PFSK-1 (cell line): ENCODE data around the gene TTC23L.

Experiments used
- FOXP2 ChIP-seq: optimal IDR thresholded peaks from 2 replicates; pipeline ENCODE3; 2011; ENCODE audit warnings: borderline replicate concordance, control low read depth, inconsistent platforms; ENCODE audit not compliant: insufficient read depth; ENCODE audit errors: extremely low read length, extremely low read depth
- POLR2AphosphoS5 ChIP-seq: IDR thresholded peaks from 2 replicates; pipeline ENCODE4 v1.6.1; 2012; ENCODE audit warnings: low read depth, mild to moderate bottlenecking, control low read depth, low read length, moderate library complexity
- REST ChIP-seq, 2 experiments: IDR thresholded peaks; 2 replicates each; pipeline versions ENCODE4 v1.6.1 to v1.8.0; 2011 to 2012; ENCODE audit warnings: low read depth in 2 of 2, low read length in 2 of 2, control low read depth in 1 of 2, inconsistent platforms in 1 of 2, mild to moderate bottlenecking in 1 of 2, moderate library complexity in 1 of 2; ENCODE audit not compliant: insufficient read depth in 1 of 2
- SIN3A ChIP-seq: IDR thresholded peaks from 2 replicates; pipeline ENCODE4 v1.6.1; 2012; ENCODE audit warnings: mild to moderate bottlenecking, low read length, moderate library complexity, borderline replicate concordance; ENCODE audit not compliant: insufficient read depth
- TAF1 ChIP-seq: IDR thresholded peaks from 2 replicates; pipeline ENCODE4 v1.6.1; 2012; ENCODE audit warnings: low read length, control low read depth, borderline replicate concordance; ENCODE audit not compliant: insufficient read depth

Gene TTC23L

GRCh38 chr5:34918025-34918424, 79.1 kb downstream of the TTC23L start:
- TF ChIP-seq POLR2AphosphoS5 (no peak), TAF1 (no peak), SIN3A (no peak), REST (IDR thresholded peaks at IDR 0.05; ENCODE audit: insufficient read depth in 1 of 2, low read depth in 2 of 2, low read length in 2 of 2) (no peak), FOXP2 (no peak)

- TF ChIP-seq SIN3A (no peak), REST (IDR thresholded peaks at IDR 0.05; ENCODE audit: insufficient read depth in 1 of 2, low read depth in 2 of 2, low read length in 2 of 2) (no peak), FOXP2 (no peak), TAF1 (no peak)
Observed at GRCh38 chr5:34919077-34919476, 80.1 kb downstream of the TTC23L start.

GRCh38 chr5:34923694-34924461, 84.9 kb downstream of the TTC23L start:
- TF ChIP-seq REST (IDR thresholded peaks at IDR 0.05; ENCODE audit: insufficient read depth in 1 of 2, low read depth in 2 of 2, low read length in 2 of 2) (no peak), POLR2AphosphoS5 (no peak)

GRCh38 chr5:34924462-34924765, 85.5 kb downstream of the TTC23L start:
- TF ChIP-seq TAF1 (no peak), SIN3A (no peak), POLR2AphosphoS5 (no peak), FOXP2 (no peak), REST (IDR thresholded peaks at IDR 0.05; ENCODE audit: insufficient read depth in 1 of 2, low read depth in 2 of 2, low read length in 2 of 2) (no peak)

GRCh38 chr5:34926318-34926888, 87.4 kb downstream of the TTC23L start:
- TF ChIP-seq SIN3A (no peak), FOXP2 (no peak), REST (IDR thresholded peaks at IDR 0.05; ENCODE audit: insufficient read depth in 1 of 2, low read depth in 2 of 2, low read length in 2 of 2) (no peak), TAF1 (no peak), POLR2AphosphoS5 (no peak; the same call in 1 of the 2 replicates)
